Panc1 (cell line): ENCODE measurements around the gene NPAS3. TPM values are rescaled to one million over a fixed set of nuclear protein-coding genes. Genes with fewer than 3 reads are reported as not detected.

Experiments used
- ATAC-seq: fragments of 200-7000 bp; cut with Tn5 transposase; 2 replicates; pipeline ENCODE4 v1.9.1; 2020; ENCODE audit warnings: mild to moderate bottlenecking, moderate library complexity
- BruUV-seq: library from RNA; stranded (reverse); fragments of 400-500 nt; replicated peaks from 2 replicates; lab custom pipeline; 2021; lab: Mats Ljungman, UMichigan
- CTCF ChIA-PET: fragments of 300-600 bp; sonication (Branson Sonifier 250); formaldehyde crosslinking; loops from one replicate; lab custom pipeline; 2022; ENCODE audit warnings: antibody characterized with exemption; lab: Charles Lee
- POLR2A ChIA-PET: fragments of 300-600 bp; sonication (Branson Sonifier 250); formaldehyde crosslinking; loops from one replicate; lab custom pipeline; 2022; ENCODE audit warnings: antibody characterized with exemption; lab: Charles Lee
- DNase-seq: peaks from one replicate; pipeline ENCODE4 v3.0.0-alpha.2; 2010; ENCODE audit warnings: low read depth, low spot score
- H3K27ac ChIP-seq: 2 replicates; pipeline ENCODE4 v1.5.1; 2011; ENCODE audit warnings: mild to moderate bottlenecking, low read length, inconsistent platforms
- H3K27me3 ChIP-seq: fragments of 200-500 bp; sonication (Bioruptor generic); 2 replicates; pipeline ENCODE4 v1.6.0; 2014; ENCODE audit warnings: low read length, inconsistent platforms; ENCODE audit not compliant: control insufficient read depth, insufficient read depth
- H3K36me3 ChIP-seq: fragments of 200-500 bp; sonication (Bioruptor generic); 2 replicates; pipeline ENCODE4 v1.5.1; 2014; ENCODE audit warnings: inconsistent platforms, mild to moderate bottlenecking, low read length, moderate library complexity; ENCODE audit not compliant: control insufficient read depth, insufficient read depth
- H3K4me1 ChIP-seq: 2 replicates; pipeline ENCODE4 v1.5.1; 2011; ENCODE audit warnings: inconsistent platforms, mild to moderate bottlenecking, low read length, moderate library complexity; ENCODE audit not compliant: control insufficient read depth, insufficient read depth
- H3K4me3 ChIP-seq, 2 experiments: 2 replicates each; pipeline ENCODE4 v1.5.1; 2011 to 2012; ENCODE audit warnings: low read depth in 2 of 2, low read length in 2 of 2, mild to moderate bottlenecking in 2 of 2, inconsistent platforms in 1 of 2, moderate library complexity in 1 of 2
- H3K9me3 ChIP-seq: fragments of 200-500 bp; sonication (Bioruptor generic); 2 replicates; pipeline ENCODE4 v1.5.1; 2014; ENCODE audit warnings: low read depth, mild to moderate bottlenecking, inconsistent platforms, low read length, moderate library complexity; ENCODE audit not compliant: control insufficient read depth, insufficient read depth
- CTCF ChIP-seq: fragments of 450-650 bp; IDR thresholded peaks from 2 replicates; pipeline ENCODE4 v1.5.1; 2017; ENCODE audit warnings: mild to moderate bottlenecking
- POLR2AphosphoS5 ChIP-seq: IDR thresholded peaks from 2 replicates; pipeline ENCODE4 v1.6.1; 2012; ENCODE audit warnings: mild to moderate bottlenecking, low read depth, low read length, moderate library complexity
- REST ChIP-seq, 2 experiments: IDR thresholded peaks; 2 replicates each; pipeline ENCODE4 v1.6.1; 2011 to 2012; ENCODE audit warnings: low read depth in 2 of 2, control low read depth in 1 of 2, low read length in 1 of 2, mild to moderate bottlenecking in 1 of 2, moderate library complexity in 1 of 2; ENCODE audit not compliant: insufficient read depth in 1 of 2
- SIN3A ChIP-seq: IDR thresholded peaks from 2 replicates; pipeline ENCODE4 v1.6.1; 2012; ENCODE audit warnings: low read depth, mild to moderate bottlenecking, low read length, moderate library complexity, borderline replicate concordance; ENCODE audit not compliant: insufficient read depth
- TCF7L2 ChIP-seq: IDR thresholded peaks from 2 replicates; pipeline ENCODE4 v1.6.1; 2011; ENCODE audit warnings: mild to moderate bottlenecking, low read depth, low read length, inconsistent platforms
- in situ Hi-C: cut with HindIII; loops from 2 replicates; pipeline ENCODE4 v1.10.0; 2016; ENCODE audit warnings: low sequenced_read_pairs, low pct_unique_long_range_greater_than_20kb
- intact Hi-C: fragments of 100-400 bp; cut with micrococcal nuclease; formaldehyde crosslinking; loops from one replicate; pipeline ENCODE4 v1.10.0; 2022; ENCODE audit not compliant: unreplicated experiment
- total RNA-seq: library from RNA; stranded (reverse); gene quantifications from one replicate; pipeline ENCODE4 v1.2.1, GENCODE V29; 2021; ENCODE audit not compliant: unreplicated experiment

The NPAS3 gene
- total RNA-seq, 1 experiment from 2014 or later: 0.23 TPM

- Histone ChIP-seq H3K4me1 (no peaks in the 10 kb centered on the region), H3K36me3 (no peaks in the 10 kb centered on the region), H3K9me3 (no peaks in the 10 kb centered on the region), H3K27me3 (no peaks in the 10 kb centered on the region), H3K27ac (no peak overlapping the region), H3K4me3 (no peak overlapping the region)
- intact Hi-C loops: loop anchor here (1.0 to 5.0 kb wide), 3 partner anchors 258 to 462 kb away; no protein-coding TSS in a partner anchor
- BruUV-seq: no TSS peak
- in situ Hi-C loops: no loop called here
- peak; percentile 13 for DNase-seq
- ATAC-seq: no peak; the same call in 1 of the 2 replicates
- ChIA-PET POLR2A (no interaction called here), CTCF (interaction anchor here (0.6 kb wide), 1 partner anchor 97 kb away, joined by 4 read pairs; no protein-coding TSS in a partner anchor)
- TF ChIP-seq CTCF: peak; percentile 77
- TF ChIP-seq TCF7L2: no peak
These were observed 900.8 kb downstream of the NPAS3 start for GRCh38 chr14:33839193-33840076.

- intact Hi-C loops (loop anchor here (5.0 kb wide), 1 partner anchor 257 kb away; no protein-coding TSS in a partner anchor), in situ Hi-C loops (no loop called here)
- Histone ChIP-seq H3K36me3 (no peaks in the 10 kb centered on the region), H3K27me3 (no peaks in the 10 kb centered on the region), H3K4me1 (no peaks in the 10 kb centered on the region), H3K27ac (no peak overlapping the region), H3K4me3 (no peak overlapping the region), H3K9me3 (no peaks in the 10 kb centered on the region)
- no peak for ATAC-seq
- ChIA-PET CTCF (no interaction called here), POLR2A (no interaction called here)
- TF ChIP-seq CTCF (no peak), REST (IDR thresholded peaks at IDR 0.05; ENCODE audit: insufficient read depth in 1 of 2, low read depth in 2 of 2, low read length in 1 of 2) (no peak), TCF7L2 (no peak), SIN3A (no peak), POLR2AphosphoS5 (no peak)
- BruUV-seq: no TSS peak
- no peak for DNase-seq
These were observed 902.1 kb downstream of the NPAS3 start for GRCh38 chr14:33840797-33841196.
